NCI-H69 (cell line): ENCODE measurements around the gene HIRA.
A peak's percentile ranks its signal among the peaks of the same experiment; 100 is the strongest.
"Not testable (repeated sequence)": the region's sequence is repeated elsewhere in the genome, so short reads cannot be mapped to it uniquely, and the experiment has no call there.

Experiments
- DNase-seq: peaks from one replicate; lab custom pipeline; 2025; lab: John Stamatoyannopoulos, UW

HIRA gene

GRCh38 chr22:19323420-19323819 is 108.1 kb downstream of the HIRA start:
- DNase-seq: not testable (repeated sequence)

GRCh38 chr22:19321757-19322156 is 109.8 kb downstream of the HIRA start:
- DNase-seq: no peak

DNA sequence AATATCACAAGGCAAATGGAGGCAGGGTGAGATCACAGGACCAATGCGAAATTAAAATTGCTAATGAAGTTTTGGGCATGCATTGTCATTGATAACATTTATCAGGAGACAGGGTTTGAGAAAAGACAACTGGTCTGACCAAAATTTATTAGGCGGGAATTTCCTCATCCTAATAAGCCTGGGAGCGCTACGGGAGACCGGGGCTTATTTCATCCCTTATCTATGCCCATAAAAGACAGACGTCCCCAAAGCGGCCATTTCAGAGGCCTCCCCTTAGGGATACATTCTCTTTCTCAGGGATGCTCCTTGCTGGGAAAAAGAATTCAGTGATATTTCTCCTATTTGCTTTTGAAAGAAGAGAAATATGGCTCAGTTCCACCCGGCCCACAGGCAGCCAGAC is 111.4 kb downstream of the HIRA start:
- not testable (repeated sequence) for DNase-seq

DNA sequence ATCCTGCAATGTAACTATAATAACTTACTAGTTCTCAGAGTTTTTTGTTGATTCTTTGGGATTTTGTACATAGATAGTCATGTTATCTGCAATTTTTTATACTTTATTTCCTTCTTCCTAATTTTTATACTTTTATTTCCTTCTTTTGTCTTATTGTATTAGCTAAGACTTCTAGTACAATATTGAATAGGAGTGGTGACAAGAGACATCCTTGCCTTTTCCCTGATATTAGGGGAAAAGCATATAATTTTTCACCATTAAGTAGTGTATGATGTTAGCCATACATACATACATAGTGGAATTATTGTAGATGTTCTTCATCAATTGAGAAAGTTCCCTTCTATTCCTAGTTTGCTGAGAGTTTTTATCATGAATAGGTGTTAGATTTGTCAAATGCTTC is 112.3 kb downstream of the HIRA start:
- no peak for DNase-seq

DNA sequence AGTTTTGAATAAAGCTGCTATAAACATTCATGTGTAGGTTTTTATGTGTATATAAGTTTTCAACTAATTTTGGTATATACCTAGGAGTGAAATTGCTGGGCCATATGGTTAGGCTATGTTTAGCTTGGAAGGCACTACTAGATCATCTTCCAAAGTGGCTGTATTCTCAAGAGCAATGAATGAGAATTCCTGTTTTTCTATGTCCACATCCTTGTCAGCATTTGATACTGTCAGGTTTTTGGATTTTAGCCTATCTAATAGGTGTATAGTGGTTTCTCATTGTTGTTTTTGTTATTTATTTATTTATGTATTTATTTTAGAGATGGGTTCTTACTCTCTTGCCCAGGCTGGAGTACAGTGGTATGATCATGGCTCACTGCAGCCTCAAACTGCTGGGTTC is 113.7 kb downstream of the HIRA start:
- no peak for DNase-seq

DNA sequence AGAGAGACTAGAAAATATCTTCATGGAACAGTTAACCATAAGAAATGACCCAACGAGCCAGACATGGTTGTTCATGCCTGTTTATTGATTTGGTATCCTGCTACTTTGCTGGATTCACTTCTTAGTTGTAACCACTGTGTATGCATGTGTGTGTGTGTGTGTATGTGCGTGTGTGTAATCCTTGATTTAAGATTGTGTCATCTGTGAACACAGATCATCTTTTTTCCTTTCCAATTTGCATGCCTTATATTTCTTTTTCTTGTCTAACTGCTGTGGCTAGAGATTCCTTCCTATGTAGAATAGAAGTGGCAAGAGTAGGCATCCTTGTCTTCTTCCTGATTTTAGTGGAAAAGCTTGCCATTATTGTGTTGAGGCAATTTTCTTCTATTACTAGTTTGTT is 123.7 kb downstream of the HIRA start:
- no peak for DNase-seq

- DNase-seq: not testable (repeated sequence)
Measured at GRCh38 chr22:19306535-19306934, 125.0 kb downstream of the HIRA start.

GRCh38 chr22:19304547-19304946 is 127.0 kb downstream of the HIRA start:
- DNase-seq: no peak

GRCh38 chr22:19303785-19304184 is 127.7 kb downstream of the HIRA start:
- no peak for DNase-seq

- DNase-seq: no peak
Measured at GRCh38 chr22:19295733-19296132, 135.8 kb downstream of the HIRA start.

GRCh38 chr22:19292458-19293230 is 138.9 kb downstream of the HIRA start:
- peak; percentile 61 for DNase-seq

DNA sequence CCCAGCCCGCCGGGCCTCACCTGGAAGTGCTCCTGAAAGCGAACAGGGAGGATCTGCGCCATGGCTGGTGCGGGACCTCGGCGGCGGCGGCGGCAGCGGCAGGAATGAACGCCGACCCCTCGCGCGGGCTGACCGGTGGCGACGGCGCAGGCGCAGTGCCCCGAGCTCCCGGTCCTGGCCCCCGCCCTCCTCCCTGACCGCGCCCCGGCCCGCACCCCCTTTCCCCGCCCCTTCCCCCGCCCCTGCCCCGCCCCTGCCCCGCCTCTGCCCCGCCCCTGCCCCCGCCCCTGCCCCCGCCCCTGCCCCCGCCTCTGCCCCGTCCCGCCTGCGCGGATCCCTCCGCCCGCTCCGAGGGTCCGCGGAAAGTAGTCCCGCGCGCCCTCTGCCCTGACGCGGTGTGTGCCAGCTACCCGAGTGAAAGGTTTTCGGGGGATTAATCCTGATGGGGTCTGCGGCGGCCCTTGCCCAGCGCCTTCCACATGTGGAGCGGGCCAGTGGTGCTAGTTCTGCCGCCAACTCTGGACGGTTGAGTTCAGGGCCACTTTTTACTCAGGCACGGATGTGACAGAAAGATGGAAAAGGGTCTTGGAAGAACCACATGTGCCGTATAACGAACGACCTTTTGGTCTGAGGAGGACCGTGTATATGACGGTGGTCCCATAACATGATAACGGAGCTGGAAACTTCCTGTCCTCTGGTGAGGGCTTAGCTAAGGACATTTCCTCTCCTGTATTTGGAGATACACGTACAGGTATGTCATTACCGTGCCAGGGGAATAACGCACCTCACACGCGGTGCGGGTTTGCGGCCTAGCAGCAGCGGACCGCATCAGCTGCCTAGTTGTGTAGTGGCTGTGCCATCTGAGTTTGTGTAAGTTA is 139.7 kb downstream of the HIRA start, which contains the start of gene CLTCL1:
Gene CLTCL1 (minus strand): TSS at position 140 of the 878 bp plus-strand sequence. CDS start 78 bp downstream, at position 62.
- DNase-seq: peak; percentile 89

DNA sequence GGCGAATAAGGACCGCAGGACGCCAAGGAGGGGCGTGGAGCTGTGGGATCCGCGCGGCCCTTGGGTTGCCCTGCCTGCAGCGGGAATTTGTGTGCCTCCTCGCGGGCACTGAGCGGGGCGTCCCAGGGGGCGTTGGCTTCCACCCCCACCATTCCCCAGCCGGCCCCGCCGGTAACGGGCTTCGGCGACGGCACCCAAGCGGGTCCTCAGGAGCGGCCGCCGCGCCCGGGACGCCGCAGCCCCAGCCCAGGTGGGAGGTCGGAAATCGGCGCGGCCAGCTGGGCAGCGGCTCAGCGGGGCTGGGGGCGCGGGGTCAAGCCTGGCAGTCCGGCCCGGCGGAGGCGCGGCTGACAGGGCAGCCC is 140.3 kb downstream of the HIRA start:
- peak; percentile 70 for DNase-seq

GRCh38 chr22:19290400-19291217 is 140.9 kb downstream of the HIRA start:
- DNase-seq: peak; percentile 66

GRCh38 chr22:19289475-19290161 is 141.9 kb downstream of the HIRA start:
- peak; percentile 30 for DNase-seq

- peak; percentile 37 for DNase-seq
Measured at GRCh38 chr22:19287889-19288288, 143.6 kb downstream of the HIRA start.

- peak; percentile 98 for DNase-seq
Measured at GRCh38 chr22:19287076-19287707, 144.3 kb downstream of the HIRA start.

- no peak for DNase-seq
Measured at GRCh38 chr22:19285831-19286230, 145.7 kb downstream of the HIRA start.
